ENCODE data around the gene LRRC37B.
"Not testable (repeated sequence)": the region's sequence is repeated elsewhere in the genome, so short reads cannot be mapped to it uniquely, and the experiment has no call there.

LRRC37B gene

DNA sequence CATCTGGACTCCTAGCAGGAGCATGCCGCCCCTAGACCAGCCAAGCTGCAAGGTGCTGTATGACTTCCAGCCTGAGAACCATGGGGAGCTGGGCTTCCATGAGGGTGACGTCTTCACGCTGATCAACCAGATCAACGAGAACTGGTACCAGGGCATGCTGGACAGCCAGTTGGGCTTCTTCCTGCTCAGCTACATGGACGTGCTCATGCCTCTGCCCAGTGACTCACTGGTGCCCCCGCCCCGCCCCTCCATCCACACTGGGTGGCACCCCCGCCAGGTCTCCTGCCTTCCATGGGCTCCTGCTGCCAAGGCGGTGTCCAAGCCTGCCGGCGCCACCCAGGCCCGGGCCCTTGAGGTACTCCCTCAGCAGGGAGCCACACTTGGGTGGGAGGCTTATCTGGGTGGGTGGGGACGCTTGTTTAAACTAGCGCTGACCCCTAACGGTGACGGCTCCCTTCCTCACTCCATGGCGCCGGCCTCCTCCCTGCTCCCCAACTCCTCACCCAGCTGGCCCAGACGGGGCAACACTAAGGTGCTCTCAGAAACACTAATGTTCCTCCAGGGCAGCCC lies 34.2 kb downstream of the LRRC37B start:
- not testable (repeated sequence) for DNase-seq (ENCODE audit: low read depth, low spot score)

DNA sequence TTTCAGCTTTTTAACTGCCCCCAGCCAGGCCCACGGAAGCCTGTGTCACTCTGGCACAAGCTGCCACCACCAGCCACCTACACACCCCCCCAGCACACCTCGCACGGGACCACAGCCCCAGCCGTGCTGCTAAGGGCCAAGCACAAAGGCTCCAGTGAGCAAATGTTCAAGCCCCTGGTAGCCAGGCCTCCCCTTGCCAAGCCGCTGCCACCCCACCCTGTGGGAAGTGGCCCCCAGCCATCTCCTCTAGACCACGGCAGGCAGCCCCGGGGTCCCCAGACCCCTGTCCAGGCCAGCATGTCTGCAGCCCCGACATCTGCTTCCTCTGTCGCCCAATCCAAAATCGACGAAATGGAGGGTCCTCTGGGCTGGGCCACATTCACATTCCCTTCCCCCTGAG lies 35.1 kb downstream of the LRRC37B start:
- not testable (repeated sequence) for DNase-seq (ENCODE audit: low read depth, low spot score)

DNA sequence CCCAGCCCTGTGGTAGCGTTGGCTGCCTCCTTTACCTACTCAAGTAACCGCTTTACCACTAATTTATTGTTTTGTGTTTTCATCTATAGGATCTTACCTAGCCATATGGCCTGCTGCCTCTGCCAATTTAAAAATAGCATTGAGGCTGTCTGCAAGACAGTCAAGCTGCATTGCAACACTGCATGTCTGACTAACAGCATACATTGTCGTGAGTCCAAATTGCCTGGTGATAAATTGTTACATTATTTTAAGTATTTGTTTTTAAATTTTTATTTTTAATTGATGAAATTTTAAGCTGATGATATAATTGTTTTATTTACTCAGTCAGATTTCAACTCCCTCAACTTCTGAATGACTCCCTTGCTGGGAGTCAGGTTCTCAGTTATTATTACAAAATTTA lies 38.4 kb downstream of the LRRC37B start:
- DNase-seq (ENCODE audit: low read depth, low spot score), result not testable (repeated sequence)

DNA sequence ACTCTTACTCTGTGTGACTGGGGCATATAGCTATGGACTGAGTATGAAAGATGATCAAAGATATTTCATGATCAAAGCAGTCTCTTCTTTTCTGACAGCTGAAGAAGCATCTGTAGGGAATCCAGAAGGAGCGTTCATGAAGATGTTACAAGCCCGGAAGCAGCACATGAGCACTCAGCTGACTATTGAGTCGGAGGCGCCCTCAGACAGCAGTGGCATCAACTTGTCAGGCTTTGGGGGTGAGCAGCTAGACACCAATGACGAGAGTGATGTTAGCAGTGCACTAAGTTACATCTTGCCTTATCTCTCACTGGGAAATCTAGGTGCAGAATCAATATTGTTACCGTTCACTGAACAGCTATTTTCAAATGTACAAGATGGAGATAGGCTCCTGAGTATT lies 40.5 kb downstream of the LRRC37B start:
- DNase-seq (ENCODE audit: low read depth, low spot score), result not testable (repeated sequence)

DNA sequence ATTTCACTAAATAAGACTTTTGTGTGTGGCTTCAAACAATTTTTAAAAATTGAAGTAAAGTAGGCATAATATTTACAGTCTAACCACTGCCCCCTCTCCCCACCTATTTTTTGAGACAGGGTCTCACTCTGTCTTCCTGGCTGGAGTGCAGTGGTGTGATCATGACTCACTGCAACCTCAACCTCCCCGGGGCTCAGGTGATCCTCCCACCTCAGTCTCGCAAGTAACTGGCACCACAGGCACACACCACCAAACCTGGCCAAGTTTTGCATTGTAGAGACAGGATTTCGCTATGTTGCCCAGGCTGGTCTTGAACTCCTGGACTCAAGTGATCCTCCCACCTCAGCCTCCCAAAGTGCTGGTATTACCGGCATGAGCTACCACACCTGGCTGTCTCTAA lies 47.8 kb downstream of the LRRC37B start:
- DNase-seq (ENCODE audit: low read depth, low spot score), result not testable (repeated sequence)

DNA sequence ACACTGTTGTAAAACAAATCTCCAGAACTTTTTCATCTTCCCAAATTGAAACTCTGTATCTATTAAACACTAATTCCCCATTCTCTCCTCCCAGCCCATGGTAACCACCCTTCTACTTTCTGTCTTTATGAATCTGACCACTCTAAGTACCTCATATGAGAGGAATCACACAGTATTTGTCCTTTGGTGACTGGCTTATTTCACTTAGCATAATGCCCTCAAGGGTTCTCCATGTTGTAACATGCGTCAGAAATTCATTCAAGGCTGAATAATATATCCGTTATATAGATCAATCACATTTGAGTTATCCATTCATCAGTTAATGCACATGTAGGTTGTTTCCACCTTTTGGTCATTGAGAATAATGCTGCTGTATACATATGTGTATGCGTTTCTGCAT lies 48.2 kb downstream of the LRRC37B start:
- not testable (repeated sequence) for DNase-seq (ENCODE audit: low read depth, low spot score)

DNA sequence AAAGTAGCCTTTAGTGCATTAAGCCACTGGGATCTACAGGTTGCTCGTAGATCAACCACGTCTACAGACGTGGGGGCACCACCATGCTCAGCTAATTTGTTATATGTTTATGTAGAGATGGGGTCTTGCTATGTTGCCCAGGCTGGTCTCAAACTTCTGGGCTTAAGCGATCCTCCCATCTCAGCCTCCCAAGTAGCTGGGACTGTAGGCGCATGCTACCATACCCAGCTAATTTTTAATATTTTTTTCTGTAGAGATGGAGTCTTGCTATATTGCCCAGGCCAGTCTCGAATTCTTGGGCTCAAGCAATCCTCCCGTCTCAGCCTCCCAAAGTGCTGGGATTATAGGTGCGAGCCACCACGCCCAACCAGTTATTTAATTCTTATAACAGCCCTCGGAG lies 49.3 kb downstream of the LRRC37B start:
- DNase-seq (ENCODE audit: low read depth, low spot score), result not testable (repeated sequence)

DNA sequence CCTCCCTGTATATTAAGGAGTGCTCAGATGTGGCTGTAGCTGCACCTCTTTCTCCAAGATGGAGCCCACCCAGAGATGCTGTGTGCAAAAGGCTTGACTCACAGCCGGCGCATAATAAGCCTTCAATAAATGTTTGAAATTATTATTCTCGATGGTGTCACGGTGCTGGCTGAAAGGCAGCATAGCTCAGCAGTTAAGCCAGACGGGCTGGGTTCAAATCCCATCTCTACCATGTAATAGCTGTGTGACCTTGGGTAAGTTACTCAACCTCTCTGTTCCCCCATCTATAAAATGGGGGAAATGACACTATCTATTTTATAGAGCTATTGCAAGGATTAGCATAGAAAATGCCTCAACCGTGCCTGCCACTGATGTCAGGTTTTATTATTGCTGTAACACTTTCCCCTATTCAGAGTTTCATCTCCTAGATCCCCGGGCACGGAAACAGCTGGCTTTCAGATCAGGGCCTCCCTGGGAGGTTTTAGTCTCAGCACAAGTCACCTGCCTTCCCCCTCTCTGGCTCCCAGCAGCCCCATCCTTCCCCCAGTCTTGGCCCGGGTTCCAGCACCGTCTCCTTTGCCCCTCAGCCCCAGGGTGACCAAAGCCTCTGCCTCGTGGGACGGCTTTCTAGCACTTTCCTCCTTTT lies 50.4 kb downstream of the LRRC37B start:
- DNase-seq (ENCODE audit: low read depth, low spot score), result not testable (repeated sequence)

DNA sequence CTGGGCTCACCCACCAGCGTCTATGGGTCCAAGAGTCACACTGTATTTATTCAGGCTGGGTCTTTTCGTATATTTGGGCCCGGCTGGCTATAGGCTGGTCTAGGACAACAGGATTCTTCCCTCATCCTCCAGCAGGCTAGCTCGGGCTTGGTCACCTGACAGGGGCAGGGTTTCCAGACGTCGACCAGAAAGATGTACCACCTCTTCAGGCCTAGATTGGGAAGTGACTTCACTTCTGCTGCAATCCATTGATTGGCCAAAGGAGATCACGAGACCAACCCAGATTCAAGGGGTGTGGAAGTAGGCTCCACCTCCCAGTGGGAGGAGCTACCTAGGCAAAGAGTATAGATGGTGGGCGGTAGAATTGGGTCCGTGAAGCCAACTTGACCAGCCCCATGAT lies 53.5 kb downstream of the LRRC37B start:
- not testable (repeated sequence) for DNase-seq (ENCODE audit: low read depth, low spot score)

DNA sequence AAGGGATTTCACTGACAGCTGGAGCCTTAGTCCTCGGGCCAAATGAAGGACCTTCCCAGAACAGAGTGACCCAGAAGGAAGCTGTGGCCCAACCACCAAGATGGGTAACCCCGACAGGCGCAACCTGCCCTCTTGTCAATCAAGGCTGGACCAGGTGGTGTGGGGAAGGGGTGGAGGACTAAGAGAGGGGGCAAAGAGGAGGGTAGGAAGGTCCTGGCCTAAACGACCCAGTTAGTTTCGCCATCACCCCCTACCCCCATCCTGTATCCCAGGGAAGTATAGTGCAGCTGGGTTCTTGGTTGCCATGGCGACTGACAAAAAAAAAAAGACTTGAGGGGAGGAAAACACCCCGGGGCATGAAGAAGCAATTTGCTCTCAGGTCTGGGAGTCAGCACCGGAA lies 54.7 kb downstream of the LRRC37B start:
- not testable (repeated sequence) for DNase-seq (ENCODE audit: low read depth, low spot score)

DNA sequence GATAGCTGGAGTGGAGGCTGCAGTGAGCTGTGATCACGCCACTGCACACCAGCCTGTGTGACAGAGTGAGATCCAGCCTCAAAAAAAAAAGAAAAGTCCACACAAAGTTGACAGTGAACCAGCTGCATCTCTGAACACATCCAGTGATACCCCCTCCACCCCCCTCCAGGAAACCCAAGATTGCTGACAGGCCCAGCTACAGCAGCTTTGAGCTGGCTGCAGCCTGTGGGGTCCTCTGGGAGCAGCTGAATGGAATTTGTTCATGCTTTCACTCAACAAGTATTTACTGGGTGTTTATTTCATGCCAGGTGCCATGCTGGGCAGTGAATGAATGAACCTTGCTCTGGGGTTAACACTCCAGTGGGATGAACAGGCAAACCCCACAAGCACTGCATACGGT lies 56.9 kb downstream of the LRRC37B start:
- peak; percentile 3 for DNase-seq (ENCODE audit: low read depth, low spot score)

DNA sequence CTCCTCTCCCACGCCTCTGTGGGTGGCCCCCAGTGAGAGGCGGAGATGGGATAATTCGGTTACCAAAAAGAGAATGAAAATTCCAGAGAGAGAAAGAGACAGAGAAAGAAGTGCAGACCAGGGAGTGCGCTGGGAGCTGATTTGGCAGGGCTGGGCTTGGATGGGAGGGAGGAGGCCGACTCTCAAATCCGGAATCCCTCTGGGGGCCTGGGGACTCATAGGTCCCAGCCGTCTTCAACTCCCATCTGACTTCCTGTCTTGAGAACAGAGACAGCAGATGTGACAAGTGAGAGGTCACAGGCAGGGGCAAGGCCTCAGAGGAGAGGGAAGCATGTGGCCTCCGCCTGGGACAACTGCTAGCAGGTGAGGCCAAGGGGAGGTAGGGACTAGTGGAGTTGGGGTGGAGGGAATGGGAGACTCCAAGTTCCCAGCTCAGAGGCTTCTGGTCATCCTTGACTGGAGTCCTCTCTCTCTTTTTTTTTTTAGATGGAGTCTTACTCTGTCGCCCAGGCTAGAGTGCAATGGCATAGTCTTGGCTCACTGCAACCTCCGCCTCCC lies 59.0 kb downstream of the LRRC37B start:
- DNase-seq (ENCODE audit: low read depth, low spot score), result not testable (repeated sequence)

DNA sequence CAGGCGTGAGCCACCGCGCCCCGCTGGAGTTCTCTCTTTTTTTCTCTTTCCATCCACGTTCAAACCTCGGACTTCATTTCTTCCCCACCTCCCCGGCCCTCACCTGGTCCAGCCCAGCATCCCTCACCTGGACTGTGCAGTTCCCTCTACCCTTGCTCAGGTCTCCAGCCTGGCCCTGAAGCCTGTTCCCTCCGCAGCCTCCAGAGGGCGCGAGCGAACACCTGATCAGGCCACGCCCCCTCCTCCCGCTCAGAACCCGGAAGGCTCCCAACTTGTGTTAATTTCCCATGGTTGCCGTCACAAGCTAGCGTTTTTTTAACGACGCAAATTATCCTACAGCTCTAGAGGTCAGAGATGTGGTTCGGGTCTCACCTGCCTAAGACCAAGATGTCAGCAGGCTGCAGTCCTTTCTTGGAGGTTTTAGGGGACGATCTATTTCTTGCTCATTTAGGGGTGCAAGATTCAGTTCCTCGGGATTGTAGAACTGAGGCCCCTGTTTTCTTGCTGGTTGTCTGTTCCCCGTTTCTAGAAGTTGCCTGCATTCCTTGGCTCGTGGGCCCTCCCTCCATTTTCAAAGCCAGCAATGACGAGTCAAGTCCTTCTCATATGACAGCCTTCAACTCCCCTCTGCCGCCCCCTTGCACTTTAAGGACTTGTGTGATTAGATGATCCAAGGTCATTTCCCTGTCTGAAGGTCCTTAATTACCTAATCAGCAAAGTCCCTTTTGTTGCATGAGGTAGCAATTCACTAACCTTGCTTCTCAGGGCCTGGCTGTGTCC lies 59.9 kb downstream of the LRRC37B start:
- DNase-seq (ENCODE audit: low read depth, low spot score), result not testable (repeated sequence)

DNA sequence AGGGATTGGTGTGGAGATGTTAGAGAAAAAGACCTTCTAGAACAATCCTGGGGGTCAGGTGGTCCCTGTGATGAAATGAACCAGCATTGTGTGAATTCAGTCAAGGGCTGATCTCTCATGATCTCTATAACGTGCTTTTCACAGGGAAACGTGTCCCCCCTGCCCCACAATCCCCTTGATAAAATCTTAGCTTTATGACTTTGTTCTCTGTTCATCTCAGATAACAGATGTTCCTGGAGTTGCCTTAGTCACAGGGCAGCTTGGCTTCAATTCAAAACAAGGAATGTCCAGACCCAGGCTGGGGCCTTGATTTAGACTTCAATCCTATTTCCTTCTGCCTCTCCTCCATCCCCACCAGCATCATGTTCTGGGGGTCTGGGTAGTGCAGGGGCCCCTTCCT lies 61.9 kb downstream of the LRRC37B start:
- peak; percentile 11 for DNase-seq (ENCODE audit: low read depth, low spot score)

DNA sequence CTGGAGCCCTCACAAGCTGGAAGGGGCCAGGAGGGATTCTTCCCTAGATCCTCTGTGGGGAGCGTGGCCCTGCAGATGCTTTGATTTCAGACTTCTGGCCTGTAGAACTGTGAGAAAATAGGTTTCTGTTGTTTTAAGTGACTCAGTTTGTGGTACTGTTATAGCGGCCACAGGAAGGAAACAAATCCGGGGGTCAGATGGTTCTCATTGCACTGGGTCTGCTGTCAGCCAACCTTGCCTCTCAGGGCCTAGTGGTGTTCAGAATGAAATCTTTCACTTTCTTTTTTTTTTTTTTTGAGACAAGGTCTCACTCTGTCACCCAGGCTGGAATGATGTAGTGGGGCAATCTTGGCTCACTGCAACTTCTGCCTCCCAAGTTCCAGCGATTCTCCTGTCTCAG lies 64.8 kb downstream of the LRRC37B start:
- DNase-seq (ENCODE audit: low read depth, low spot score), result not testable (repeated sequence)

DNA sequence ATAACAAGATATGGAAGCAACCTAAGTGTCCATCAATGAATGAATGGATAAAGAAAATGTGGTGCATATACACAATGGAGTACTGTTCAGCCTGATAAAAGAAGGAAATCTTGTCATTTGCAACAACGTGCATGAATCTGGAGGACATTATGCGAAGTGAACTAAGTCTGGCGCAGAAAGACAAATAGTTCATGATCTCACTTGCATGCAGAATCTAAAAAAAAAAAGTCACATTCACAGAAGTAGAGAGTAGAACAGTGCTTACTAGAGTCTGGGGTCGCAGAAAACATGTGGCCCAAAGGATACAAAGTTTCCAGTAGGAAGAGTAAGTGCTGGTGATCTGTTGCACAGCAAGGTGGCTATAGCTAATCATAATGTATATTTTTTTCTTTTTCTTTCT lies 65.9 kb downstream of the LRRC37B start:
- DNase-seq (ENCODE audit: low read depth, low spot score), result not testable (repeated sequence)

DNA sequence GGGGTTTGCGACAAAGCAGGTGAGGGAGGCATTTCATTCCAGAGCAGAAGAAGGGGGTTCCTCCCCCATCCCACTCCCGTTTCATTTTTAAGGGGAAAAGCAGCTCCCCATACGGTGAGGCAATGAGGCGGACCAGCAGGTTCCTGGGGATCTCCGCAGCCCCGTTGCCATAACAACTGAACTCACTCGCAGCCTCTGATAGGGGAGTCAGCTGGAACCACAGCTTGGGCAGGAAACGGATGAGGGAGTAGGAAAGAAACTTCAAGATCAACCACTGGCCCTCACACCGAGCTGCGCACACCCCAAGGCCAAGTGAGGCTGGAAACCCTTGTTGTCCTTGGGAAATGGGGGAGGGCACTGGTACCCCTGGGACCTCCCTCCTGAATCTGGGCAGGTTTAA lies 72.6 kb downstream of the LRRC37B start:
- DNase-seq (ENCODE audit: low read depth, low spot score), result peak; percentile 71

DNA sequence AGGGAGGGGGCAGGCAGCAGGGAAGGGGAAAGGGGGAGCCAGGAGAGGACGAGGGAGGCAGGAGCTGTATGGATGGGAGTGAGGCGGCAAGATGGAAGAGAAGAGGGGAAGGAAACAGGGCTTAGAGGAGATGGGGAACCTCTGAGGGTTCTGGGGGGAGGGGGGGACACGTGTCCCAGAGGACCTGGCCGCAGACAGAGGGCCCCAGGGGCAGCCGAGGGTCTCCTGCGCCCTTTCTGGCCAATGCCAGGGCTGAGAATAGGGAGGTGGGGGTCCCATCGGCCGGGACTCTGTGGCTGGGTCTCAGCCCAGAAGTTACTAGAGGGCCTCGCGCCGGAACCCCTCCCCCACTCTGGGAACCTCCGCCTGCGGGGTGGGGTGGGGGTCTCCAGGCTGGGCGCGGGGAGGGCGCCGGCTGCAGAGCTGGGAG lies 76.4 kb downstream of the LRRC37B start:
- DNase-seq (ENCODE audit: low read depth, low spot score), result peak; percentile 20

DNA sequence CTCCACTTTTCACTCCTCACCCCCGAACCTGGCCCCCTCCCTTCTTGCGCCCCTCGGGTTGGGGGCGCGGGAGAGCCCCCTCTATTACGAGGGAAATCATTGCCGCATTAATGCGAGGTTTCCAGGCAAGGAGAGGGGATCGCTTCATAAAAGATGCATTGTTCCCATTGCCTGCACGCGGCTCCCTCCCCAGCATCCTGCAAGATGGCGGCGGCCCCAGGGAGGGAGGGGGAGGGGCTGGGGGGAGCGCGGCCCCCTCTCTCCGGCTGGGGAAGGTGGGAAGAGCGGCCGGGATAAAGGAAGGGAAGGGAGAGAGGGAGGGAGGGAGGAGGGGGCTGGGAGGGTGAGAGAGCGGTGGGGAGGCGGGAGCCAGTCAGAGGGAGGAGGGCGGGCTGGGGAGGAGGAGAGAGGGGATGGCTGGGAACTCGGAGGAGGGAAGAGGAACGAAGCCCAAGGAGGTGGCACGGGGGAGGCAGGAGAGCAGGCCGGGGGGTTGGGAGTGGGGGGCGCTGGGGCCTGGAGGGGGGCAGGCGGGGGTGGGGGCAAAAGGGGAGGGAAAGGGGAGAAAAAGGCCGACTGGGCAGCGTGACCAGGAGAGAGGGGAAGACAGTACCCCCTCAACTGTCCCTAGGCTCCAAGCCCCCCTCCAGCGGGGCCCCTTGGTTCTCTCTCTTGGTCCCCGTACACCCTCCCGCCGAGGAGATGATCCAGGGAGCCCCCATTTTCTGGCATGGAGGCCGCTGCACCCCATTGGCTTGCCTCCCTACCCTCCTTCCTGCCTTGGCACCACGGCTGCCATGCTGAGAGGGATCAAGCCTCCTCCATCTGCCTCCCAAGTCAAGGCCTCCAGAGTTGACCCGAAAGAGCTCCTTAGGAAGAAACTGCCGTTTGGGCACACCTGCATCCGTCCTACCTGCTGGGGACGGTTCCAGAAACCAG lies 77.1 kb downstream of the LRRC37B start:
- peak; percentile 84 for DNase-seq (ENCODE audit: low read depth, low spot score)

DNA sequence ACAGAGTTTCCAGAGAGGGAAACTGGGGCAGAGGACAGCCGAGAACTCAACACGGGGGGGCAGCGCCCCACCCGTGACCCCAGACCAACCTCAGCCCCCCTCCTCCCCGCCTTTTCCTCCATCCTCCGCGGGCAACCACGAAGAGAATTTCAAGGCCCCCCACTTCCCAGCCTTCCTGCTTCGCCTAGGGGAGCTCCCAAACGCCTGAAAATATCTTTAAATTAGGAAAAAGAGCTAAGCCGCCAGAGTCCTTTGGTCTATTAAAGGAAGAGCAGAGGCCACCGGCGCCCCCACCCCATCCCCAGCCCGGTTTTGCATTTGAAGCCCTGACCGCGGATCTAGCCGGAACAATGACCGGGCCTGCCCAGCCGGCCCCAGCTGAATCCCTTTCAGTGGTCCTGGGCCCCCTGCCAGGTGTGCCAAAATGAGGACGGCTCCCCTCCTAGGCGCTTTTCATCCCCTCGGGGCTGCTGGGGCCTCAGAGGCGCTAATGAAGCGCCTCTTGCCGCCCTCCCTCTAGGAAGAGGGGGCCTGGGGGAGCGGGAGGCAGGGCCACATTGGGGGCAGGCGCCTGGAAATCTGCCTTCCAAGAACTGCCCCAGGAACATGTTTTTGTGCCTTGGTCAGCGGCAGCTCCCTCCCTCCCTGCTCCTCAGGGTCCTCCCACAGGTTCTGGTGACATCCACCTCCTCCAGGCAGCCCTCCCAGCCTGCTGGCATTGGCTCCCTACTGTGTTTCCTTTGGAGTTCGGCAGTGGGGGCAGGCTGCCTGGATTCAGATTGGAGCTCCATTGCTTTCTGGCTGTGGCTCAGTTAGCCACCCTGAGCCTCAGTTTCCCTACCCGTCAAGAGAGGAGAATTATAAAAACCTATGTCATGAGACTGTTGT lies 78.0 kb downstream of the LRRC37B start:
- peak; percentile 3 for DNase-seq (ENCODE audit: low read depth, low spot score)
